KMS-11 (cell line): ENCODE results near the gene SLC17A9.

Experiments used
- H2AFZ ChIP-seq: fragments of 200-600 bp; sonication (generic); 2 replicates; pipeline ENCODE4 v1.6.1; 2016; ENCODE audit warnings: antibody characterized with exemption, mixed run types, low read depth
- H3K27ac ChIP-seq: fragments of 200-600 bp; sonication (generic); 2 replicates; pipeline ENCODE4 v1.6.1; 2016; ENCODE audit warnings: mild to moderate bottlenecking, mixed run types
- H3K27me3 ChIP-seq: fragments of 200-600 bp; sonication (generic); 2 replicates; pipeline ENCODE4 v1.6.1; 2017; ENCODE audit warnings: mild to moderate bottlenecking, low read depth, mixed run types, moderate library complexity; ENCODE audit not compliant: insufficient read depth
- H3K36me3 ChIP-seq: fragments of 200-600 bp; sonication (generic); 2 replicates; pipeline ENCODE4 v1.6.1; 2017; ENCODE audit warnings: mild to moderate bottlenecking, mixed run types; ENCODE audit not compliant: insufficient read depth
- H3K4me1 ChIP-seq: fragments of 200-600 bp; sonication (generic); 2 replicates; pipeline ENCODE4 v1.6.1; 2016; ENCODE audit warnings: mild to moderate bottlenecking, low read depth, mixed run types; ENCODE audit not compliant: poor library complexity, severe bottlenecking
- H3K4me2 ChIP-seq: fragments of 200-600 bp; sonication (generic); 2 replicates; pipeline ENCODE4 v1.7.0; 2016; ENCODE audit warnings: mild to moderate bottlenecking, mixed run types
- H3K4me3 ChIP-seq: fragments of 200-600 bp; sonication (generic); IDR thresholded peaks from 2 replicates; pipeline ENCODE4 v1.6.1; 2017; ENCODE audit warnings: low read depth, low read length, mixed read lengths; ENCODE audit not compliant: insufficient read depth
- H3K79me2 ChIP-seq: fragments of 200-600 bp; sonication (generic); 2 replicates; pipeline ENCODE4 v1.6.1; 2016; ENCODE audit warnings: low read depth, mixed run types; ENCODE audit not compliant: insufficient read depth
- H3K9ac ChIP-seq: fragments of 200-600 bp; sonication (generic); 2 replicates; pipeline ENCODE4 v1.6.1; 2016; ENCODE audit warnings: mild to moderate bottlenecking, mixed run types
- H4K20me1 ChIP-seq: fragments of 200-600 bp; sonication (generic); 2 replicates; pipeline ENCODE4 v1.6.1; 2016; ENCODE audit warnings: mild to moderate bottlenecking, mixed run types; ENCODE audit not compliant: insufficient read depth
- TF ChIP-seq, protein P1 (sequence below): fragments of 200-600 bp; sonication (generic); conservative IDR thresholded peaks from 2 replicates; pipeline ENCODE4 v1.6.1; 2017; ENCODE audit warnings: low read depth, mild to moderate bottlenecking, antibody characterized with exemption, low read length, moderate library complexity, mixed read lengths

Gene SLC17A9

DNA sequence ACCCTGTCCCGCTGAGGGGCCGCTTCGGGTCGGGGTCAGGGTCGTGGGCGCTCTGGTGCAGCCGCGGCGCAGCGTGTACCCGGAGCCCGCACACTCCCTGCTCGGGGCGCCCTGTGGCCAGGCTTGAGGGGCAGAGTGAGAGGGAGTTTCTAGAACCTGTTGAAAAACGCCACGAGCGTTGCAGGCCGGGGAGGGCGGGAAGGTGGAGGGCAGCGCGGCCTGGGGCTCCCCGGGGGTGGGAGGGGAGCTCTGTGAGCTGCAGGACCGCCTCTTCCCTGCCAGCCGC lies 54.8 kb downstream of the SLC17A9 start:
- H3K4me1 ChIP-seq = peaks cover 14% of the 10 kb centered on the region
- no peak overlapping the region for H3K4me2 ChIP-seq
- no peaks in the 10 kb centered on the region for H3K79me2 ChIP-seq
- no peak overlapping the region for H3K27ac ChIP-seq
- TF ChIP-seq, protein P1, sequence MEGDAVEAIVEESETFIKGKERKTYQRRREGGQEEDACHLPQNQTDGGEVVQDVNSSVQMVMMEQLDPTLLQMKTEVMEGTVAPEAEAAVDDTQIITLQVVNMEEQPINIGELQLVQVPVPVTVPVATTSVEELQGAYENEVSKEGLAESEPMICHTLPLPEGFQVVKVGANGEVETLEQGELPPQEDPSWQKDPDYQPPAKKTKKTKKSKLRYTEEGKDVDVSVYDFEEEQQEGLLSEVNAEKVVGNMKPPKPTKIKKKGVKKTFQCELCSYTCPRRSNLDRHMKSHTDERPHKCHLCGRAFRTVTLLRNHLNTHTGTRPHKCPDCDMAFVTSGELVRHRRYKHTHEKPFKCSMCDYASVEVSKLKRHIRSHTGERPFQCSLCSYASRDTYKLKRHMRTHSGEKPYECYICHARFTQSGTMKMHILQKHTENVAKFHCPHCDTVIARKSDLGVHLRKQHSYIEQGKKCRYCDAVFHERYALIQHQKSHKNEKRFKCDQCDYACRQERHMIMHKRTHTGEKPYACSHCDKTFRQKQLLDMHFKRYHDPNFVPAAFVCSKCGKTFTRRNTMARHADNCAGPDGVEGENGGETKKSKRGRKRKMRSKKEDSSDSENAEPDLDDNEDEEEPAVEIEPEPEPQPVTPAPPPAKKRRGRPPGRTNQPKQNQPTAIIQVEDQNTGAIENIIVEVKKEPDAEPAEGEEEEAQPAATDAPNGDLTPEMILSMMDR = no peak
- H3K9ac ChIP-seq = no peak overlapping the region
- no peak overlapping the region for H3K4me3 ChIP-seq
- no peaks in the 10 kb centered on the region for H4K20me1 ChIP-seq
- no peak overlapping the region for H2AFZ ChIP-seq
- no peaks in the 10 kb centered on the region for H3K36me3 ChIP-seq
- H3K27me3 ChIP-seq = peaks cover 84% of the 10 kb centered on the region

DNA sequence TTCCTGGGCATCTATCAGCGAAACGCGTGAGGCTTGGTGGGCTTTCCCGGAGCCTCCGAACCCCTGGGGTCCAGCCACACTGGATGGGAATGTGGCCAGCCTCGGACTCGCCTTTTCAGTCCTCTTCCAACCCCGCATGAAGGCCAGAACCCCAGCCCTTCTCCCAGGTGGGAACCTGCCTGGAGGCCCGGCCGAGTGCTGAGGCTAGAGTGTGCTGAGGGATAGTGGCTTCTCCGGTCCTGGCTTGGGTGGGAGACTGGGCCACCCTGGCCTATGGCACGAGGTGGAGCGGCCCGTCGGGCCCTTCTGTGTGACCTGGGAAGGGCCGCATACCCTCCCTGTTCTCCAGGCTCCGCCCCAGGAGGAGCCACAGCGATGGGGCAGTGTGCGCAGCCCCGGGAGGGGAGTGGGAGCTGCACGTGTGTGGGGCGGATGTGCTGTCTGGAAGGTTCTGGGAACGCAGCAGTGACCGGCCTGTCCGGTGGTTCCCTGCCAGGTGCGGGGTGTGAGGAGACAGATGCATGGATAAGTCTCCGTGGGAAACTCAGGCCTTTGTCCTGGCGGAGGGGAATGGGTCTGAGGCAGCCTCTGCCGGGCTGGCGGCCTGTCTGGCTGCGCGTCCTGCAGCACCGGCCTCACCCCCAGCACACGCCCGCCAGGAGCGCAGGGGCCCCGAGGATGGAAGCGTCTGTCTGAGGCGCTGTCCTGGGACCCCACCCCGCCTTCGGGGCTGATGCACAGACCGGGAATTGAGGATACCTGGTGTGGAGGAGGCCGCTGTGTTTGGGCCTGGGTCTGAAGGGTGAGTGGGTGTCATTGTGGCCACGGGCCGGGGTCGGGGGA lies 55.4 kb downstream of the SLC17A9 start:
- TF ChIP-seq, protein P1 = no peak
- peaks cover 14% of the 10 kb centered on the region for H3K4me1 ChIP-seq

DNA sequence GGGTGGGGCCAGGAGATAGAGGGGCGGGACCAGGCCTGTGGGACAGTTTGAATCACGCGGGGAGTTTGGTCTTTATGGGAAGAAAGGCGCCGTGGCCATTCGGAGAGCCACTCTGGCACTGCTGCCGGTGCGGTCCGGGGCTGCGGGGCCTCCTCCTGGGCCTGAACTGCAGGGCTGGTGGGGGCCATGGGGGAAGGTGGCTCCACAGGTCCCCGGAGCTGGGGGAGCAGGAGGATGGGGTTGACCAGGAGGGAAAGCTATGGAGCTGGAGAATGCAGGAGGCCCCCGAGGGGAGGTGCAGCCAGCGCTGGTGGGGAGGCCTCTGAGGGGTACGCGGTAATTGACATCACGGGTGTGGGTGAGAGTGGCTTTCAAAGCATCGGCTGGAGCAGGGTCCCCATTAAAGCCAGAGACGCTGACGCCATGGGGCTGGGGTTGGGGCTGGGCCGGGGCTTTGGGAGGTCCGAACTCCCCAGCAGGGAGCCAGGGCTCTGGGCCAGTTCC lies 56.1 kb downstream of the SLC17A9 start:
- no peak overlapping the region for H2AFZ ChIP-seq
- no peak overlapping the region for H3K27ac ChIP-seq
- no peak overlapping the region for H3K4me3 ChIP-seq
- peaks cover 14% of the 10 kb centered on the region for H3K4me1 ChIP-seq
- peak overlapping the region; percentile 36; the same call in 1 of the 2 replicates for H3K4me2 ChIP-seq
- TF ChIP-seq, protein P1 = no peak
- H4K20me1 ChIP-seq = no peaks in the 10 kb centered on the region
- H3K36me3 ChIP-seq = no peaks in the 10 kb centered on the region
- H3K79me2 ChIP-seq = no peaks in the 10 kb centered on the region
- peaks cover 84% of the 10 kb centered on the region for H3K27me3 ChIP-seq
- H3K9ac ChIP-seq = no peak overlapping the region

More for the DNA sequence above, 55.4 kb downstream of the SLC17A9 start:
- Histone ChIP-seq H3K9ac (no peak overlapping the region), H3K79me2 (no peaks in the 10 kb centered on the region), H3K27me3 (peaks cover 84% of the 10 kb centered on the region), H3K4me2 (no peak overlapping the region), H4K20me1 (no peaks in the 10 kb centered on the region), H2AFZ (no peak overlapping the region), H3K27ac (no peak overlapping the region), H3K4me3 (no peak overlapping the region), H3K36me3 (no peaks in the 10 kb centered on the region)

DNA sequence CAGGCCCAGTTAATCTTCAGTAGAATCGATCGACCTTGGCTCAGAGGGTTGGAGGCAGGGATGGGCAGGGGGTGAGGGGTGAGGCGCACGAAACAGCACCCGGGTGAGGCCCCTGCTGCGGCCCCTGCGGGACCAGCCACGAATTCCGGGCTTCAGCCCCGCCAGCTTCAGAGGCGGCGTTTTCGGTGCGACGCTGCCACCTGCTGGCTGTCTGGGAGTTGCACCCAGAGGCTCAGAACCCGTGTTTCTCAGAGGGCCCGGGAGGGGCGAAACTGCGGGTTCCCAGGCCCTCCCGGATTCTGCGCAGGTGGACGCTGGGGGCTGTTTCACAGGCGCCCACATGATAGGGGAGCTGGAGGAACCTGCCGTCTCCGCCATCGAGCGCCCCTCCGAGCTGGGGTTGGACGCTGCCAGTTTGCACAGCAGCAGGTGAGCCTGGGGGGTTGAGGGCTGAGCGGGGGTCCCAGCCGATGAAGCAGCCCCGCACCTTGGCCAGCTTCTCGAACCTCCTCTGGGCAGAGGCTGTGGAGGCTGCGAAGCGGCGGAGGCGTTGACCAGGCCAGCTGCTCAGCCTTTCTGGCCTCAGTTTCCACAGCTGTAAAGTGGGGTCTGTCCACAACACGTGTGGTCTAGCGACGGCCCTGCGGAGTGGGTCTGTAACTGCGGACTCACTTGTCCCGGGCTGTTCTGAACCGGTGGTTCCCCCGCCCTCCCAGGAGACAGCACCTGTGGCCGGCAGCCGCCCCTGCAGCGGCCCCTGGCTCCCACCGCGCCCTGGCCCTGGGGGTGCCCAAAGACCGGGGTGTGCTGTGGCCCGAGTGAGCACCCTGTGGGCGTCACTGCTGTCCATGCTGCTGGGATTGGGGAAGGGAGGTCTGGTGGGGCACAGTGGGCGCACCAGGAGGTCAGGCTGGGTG lies 56.8 kb downstream of the SLC17A9 start:
- Histone ChIP-seq H3K9ac (no peak overlapping the region), H3K4me2 (peak overlapping the region; percentile 36), H4K20me1 (no peaks in the 10 kb centered on the region), H3K36me3 (no peaks in the 10 kb centered on the region), H3K27ac (no peak overlapping the region), H3K79me2 (no peaks in the 10 kb centered on the region), H3K4me1 (peaks cover 14% of the 10 kb centered on the region), H2AFZ (no peak overlapping the region), H3K27me3 (peaks cover 84% of the 10 kb centered on the region), H3K4me3 (no peak overlapping the region)
- TF ChIP-seq, protein P1 = peak; percentile 86
